Kasumi-1 (cell line): ENCODE measurements around the gene SLC4A1.

Experiments used
- DNase-seq, 2 experiments: peaks; one replicate each; lab custom pipeline; 2025; lab: John Stamatoyannopoulos, UW

SLC4A1 gene

DNA sequence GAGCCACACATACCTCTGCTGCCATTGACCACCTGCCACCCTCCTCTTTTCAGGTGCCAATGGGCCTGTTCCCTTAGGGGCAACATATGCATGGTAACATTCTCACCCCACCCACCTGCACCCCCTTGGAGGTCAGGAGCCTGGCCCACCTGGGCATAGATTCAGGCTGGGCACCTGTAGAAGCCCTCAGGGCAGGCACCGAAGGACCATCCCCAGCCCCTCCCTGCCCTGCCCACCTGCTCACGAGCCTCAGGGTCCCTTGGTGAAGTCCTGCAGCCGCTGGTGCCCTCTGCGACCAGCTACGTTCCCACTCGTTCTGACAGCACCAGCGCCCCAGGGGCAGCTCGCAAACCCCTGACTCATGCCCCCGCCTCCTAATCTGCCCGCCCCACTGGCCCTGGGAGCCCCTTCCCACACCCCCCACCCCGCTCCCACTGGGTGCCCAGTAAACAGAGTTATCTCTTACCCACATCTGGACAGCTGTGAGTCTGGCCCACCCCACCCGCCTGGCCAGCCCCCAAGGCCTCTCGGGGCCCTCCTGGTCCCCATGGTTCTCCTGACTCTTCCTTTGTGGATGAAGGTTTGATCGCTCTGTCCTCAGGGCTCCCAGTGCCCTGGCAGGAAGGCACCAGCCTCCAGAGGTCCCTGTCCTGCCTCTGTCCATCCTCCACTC is at the start of gene SLC4A1:
SLC4A1 (minus strand) TSS at position 318 of the 673 bp plus-strand sequence. CDS start 5,269 bp downstream, outside the sequence.
- no peak for DNase-seq

DNA sequence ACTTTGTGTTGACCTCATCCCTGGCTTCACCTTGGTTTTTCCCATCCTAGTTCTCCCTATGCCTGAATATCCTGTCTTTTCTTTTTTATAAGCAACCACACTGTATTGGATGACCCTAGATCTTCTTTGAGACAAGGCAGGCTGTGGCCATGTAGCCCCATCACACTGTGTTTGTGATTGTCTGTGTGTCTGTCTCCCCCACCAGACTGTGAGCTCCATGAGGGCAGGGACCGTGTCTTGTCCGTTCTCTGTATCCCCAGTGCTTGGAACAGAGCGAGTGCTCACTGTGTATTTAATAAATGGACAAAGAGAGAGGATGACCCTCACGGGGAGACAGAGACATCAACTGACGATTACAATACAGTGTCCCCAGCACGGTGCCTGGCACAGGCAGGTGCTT is 49.6 kb upstream of the SLC4A1 start:
- no peak for DNase-seq

- no peak for DNase-seq
Observed at GRCh38 chr17:44315760-44316731, 48.1 kb upstream of the SLC4A1 start.

GRCh38 chr17:44314869-44315661 is 47.1 kb upstream of the SLC4A1 start:
- peak; percentile 12 to 14 for DNase-seq

DNA sequence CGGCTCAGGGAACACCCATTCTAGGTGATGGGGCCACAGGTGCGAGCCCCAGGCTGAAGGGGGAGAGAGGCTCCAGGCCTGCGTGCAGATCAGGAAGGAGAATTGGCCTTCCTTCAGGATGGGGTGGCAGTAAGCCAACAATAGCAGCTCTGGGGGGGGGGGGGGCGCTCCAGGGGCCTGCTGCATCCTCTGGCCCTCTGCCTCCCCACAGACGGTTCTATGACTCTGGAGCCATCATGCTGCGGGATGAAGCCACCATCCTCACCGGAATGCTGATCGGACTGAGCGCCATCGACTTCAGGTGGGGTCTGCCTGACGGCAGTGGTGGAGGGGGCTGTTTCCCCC is 46.6 kb upstream of the SLC4A1 start:
- DNase-seq: no peak

DNA sequence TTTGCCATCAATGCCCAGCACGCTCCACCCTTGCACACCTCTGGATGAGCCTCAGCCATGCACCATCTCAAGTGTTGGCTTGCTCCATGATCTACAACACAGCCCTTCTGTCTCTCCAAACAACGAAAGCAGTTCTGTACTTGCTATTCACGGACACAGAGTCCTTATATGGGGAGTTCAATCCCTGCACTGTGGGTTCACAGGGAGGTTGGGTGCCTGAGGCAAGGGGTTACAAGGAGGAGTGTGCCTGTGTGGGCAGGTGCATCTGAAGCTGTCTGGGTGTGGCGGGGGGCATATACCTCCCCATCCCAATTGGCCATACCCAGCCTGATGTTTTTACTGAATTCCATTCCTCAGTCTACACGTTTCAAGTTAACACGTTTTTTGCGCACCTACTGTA is 46.1 kb upstream of the SLC4A1 start:
- no peak for DNase-seq

- DNase-seq: no peak
Observed at GRCh38 chr17:44312396-44313104, 44.6 kb upstream of the SLC4A1 start.

GRCh38 chr17:44311562-44312181 is 43.7 kb upstream of the SLC4A1 start:
- no peak for DNase-seq

- no peak for DNase-seq
Observed at GRCh38 chr17:44310609-44311376, 42.9 kb upstream of the SLC4A1 start.

- no peak for DNase-seq
Observed at GRCh38 chr17:44310188-44310587, 42.3 kb upstream of the SLC4A1 start.

DNA sequence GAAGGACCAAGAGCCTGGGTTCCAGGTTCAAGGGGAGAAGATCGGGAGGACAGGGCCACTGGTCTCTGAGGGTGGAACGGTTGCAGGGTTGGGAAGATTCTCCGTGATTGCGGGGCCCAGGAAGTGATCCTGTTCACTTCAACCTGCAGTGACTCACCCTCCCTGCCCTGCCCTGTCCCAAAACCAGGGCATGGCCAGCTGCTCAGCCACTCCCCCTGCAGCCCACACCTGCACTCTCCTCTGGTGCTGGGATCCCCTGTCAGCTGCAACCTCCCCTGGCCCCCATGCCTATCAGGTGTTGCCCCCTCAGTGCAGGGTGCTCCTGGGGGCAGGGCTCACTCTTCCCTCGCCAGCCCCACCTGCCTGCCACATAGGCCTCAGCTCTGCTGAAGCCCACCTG is 41.5 kb upstream of the SLC4A1 start:
- DNase-seq: no peak

GRCh38 chr17:44308865-44309264 is 40.9 kb upstream of the SLC4A1 start:
- DNase-seq: no peak

- peak; percentile 62 to 63 for DNase-seq
Observed at GRCh38 chr17:44308320-44308818, 40.4 kb upstream of the SLC4A1 start, which contains the start of gene RUNDC3A. TSS of gene RUNDC3A (plus strand) at chr17:44308601. CDS start at chr17:44308833, 232 bp downstream.

- DNase-seq: no peak
Observed at GRCh38 chr17:44307387-44308186, 39.7 kb upstream of the SLC4A1 start.

DNA sequence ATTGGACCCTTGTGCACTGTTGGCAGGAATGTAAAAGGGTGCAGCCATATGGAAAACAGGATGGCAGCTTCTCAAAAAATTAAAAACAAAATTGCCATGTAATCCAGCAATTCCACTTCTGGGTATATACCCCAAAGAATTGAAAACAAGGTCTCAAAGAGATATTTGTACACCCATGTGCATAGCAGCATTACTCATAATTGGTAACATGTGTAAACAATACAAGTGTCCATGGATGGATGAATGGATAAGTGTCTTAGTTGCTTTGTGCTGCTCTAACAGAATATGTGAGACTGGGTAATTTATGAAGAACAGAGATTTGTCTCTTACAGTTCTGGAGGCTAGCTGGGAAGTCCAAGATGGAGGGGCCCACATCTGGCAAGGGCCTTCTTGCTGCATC is 36.7 kb upstream of the SLC4A1 start:
- DNase-seq: no peak

DNA sequence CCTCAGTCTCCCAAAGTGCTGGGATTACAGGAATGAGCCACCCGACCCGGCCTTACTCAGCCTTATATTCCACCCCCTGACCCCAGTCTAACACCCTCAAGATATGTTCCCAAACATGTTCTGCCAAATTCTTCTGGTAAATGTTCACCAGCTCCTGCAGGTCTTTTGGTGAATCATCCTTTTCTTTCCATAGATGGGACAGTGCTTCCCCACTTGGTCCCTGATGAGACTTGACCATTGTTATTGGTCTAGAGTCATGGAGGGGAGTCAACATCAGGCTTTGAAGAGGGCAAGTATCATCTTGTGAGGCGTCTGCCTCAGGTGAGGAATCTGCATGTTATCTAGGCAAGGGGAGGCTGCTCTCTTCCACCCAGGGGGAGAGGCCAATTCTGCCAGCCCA is 30.0 kb upstream of the SLC4A1 start:
- DNase-seq: no peak

DNA sequence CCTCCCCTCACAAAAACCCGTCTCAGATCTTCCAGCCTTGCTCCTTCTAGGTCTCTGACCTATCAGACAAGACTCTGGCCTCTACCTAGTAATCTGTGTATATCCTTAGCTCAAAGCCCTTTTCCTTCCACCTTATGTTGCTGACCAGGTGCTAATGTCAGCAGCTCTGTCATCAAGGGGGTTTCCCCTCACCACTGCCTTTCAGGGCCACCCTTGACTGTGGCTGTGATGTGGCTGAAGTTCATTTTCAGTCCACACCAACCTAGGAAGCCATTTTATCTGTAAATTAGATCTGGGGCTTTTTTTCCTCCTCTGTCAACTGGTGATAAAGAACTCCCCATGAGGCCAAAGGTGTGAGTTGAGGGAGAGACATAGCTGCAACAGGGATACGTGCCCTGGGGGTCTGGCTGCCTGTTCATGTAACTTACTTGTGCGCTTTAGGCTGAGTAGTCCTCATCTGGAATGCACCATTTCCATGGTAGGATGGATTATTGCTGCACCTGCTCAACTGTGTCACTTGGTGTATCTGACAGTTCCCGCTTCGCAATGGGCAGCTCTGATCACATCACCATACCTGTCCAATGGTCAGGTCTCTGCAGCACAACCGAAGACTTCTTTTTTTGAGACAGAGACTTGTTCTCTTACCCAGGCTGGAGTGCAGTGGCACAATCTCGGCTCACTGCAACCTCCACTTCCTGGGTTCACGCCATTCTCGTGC is 25.7 kb upstream of the SLC4A1 start:
- DNase-seq: no peak

GRCh38 chr17:44287651-44288050 is 19.7 kb upstream of the SLC4A1 start:
- no peak for DNase-seq

DNA sequence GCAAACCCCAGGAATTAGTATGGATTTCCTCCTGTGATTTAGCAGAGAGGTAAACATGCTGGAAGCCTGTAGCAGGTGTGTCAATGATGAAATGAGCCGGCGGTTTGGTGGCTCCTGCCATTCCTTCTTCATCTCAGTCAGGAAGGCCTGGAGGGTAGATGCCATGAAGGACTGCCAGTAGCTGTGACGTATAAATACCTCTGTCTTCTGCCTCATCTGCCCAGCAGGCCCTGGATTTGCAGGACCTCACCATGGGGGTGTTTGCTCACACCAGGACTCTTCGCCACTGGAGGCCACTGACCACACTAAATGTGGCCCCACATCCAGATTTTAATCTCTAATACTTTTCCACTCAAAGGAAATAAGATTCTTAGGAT is 16.1 kb upstream of the SLC4A1 start:
- no peak for DNase-seq
